HG03460 (cell line): ENCODE data around the gene GULP1.

Experiments
- ATAC-seq: cut with Tn5 transposase; IDR thresholded peaks from one replicate; pipeline ENCODE4 v1.9.1; 2021; ENCODE audit not compliant: unreplicated experiment

Gene GULP1

GRCh38 chr2:188629753-188630527, 338.3 kb downstream of the GULP1 start:
- ATAC-seq: no peak

- no peak for ATAC-seq
Observed at GRCh38 chr2:188631037-188631809, 339.5 kb downstream of the GULP1 start.

GRCh38 chr2:188634656-188635055, 343.0 kb downstream of the GULP1 start:
- ATAC-seq: no peak
